AG04450 (cell line): ENCODE results near the gene STK16. TPM values are rescaled to one million over a fixed set of nuclear protein-coding genes. Genes with fewer than 3 reads are reported as not detected.

Source experiments
- CTCF ChIA-PET: fragments of 300-600, 350-600 bp; formaldehyde crosslinking; extraction: SDS; loops from one replicate; lab custom pipeline; 2022; ENCODE audit warnings: antibody characterized with exemption, inconsistent platforms; lab: Charles Lee
- POLR2A ChIA-PET: fragments of 350-600 bp; formaldehyde crosslinking; extraction: SDS; loops from one replicate; lab custom pipeline; 2021; ENCODE audit warnings: antibody characterized with exemption, inconsistent platforms; lab: Yijun Ruan, JAX
- DNase-seq: peaks from one replicate; pipeline ENCODE4 v3.0.0-alpha.2; 2011; ENCODE audit warnings: low read depth, low spot score
- H3K27ac ChIP-seq: one replicate; pipeline ENCODE4 v1.5.1; 2012; ENCODE audit warnings: low read depth, low read length, control low read depth
- H3K27me3 ChIP-seq: one replicate; pipeline ENCODE4 v1.6.0; 2012; ENCODE audit warnings: low read length; ENCODE audit not compliant: control insufficient read depth, insufficient read depth
- H3K4me3 ChIP-seq: 2 replicates; pipeline ENCODE4 v1.5.1; 2011; ENCODE audit warnings: mild to moderate bottlenecking, low read depth, low read length, control low read depth
- H3K9me3 ChIP-seq: 2 replicates; pipeline ENCODE4 v1.5.1; 2012; ENCODE audit warnings: low read length; ENCODE audit not compliant: control insufficient read depth, insufficient read depth
- CTCF ChIP-seq: IDR thresholded peaks from 2 replicates; pipeline ENCODE4 v1.5.1; 2011; ENCODE audit warnings: low read depth, low read length, control low read depth, inconsistent platforms
- polyA plus RNA-seq: library from polyadenylated mRNA; depleted of rRNA; stranded (reverse); fragments of >200 nt; gene quantifications from 2 replicates; pipeline ENCODE4 v1.2.3, GENCODE V29; 2011

Gene STK16
- polyA plus RNA-seq, 1 experiment = 33.9 TPM

DNA sequence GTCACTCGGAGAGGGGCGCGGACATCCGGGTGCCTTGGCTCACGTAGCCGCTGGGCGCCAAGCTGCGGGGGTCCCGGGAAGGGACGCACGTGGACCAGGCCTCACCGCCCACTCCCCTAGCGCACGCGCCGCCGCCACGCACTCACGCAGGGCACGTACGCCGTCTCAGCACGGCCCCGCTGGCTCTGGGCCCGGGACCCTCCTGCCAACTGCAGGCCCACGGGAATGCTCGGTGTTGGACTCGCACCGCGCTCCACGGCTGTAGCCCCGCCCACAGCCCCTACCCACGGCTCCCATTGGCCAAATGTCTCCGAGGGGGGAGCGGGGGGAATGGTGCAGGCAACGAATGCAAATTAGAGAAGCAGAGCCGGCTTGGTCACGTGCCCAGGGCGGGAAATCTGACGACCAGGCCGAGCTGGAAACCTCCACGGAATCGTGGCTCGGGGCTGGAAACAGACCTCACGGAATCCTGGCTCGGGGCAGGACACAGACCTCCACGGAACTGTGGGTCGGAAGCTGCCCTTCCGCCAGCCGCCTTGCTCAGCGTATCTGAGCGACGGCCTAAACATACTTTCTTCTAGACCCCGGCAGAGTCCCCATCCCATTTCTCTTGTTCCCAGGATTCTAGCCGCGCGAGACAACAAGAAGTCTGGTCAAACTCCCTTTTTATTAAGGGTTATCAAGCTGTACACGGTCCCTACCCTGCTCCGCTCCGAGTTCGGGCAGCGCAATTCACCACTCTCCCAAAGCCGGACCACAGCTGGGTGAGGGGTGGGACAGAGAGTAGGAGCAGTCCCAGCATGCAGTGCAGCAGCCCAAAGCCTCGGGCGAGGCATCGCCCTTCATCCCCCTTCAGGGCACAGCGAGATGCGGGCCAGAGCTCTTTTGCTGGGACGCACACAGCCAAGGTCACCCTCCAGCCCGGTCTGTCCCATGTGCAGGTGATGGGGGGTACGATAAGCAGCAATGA lies 26.3 kb upstream of the STK16 start, which contains the start of gene ABCB6:
Gene ABCB6, minus strand, starts transcription at position 227 of the 970 bp plus-strand sequence. CDS start 285 bp downstream, outside the sequence.
- H3K27ac ChIP-seq = peak within 1 kb of the TSS; percentile 96
- TF ChIP-seq CTCF = no peak
- no peaks in the 10 kb centered on the region for H3K27me3 ChIP-seq
- peak; percentile 84 for DNase-seq
- POLR2A ChIA-PET = interaction anchor here (0.6 to 4.6 kb wide), 10 partner anchors 11 to 90 kb away, joined by 3 to 37 read pairs (median 6); partner anchors contain the start of genes ANKZF1, ATG9A, CNPPD1 and DNAJB2
- peak within 1 kb of the TSS; percentile 69 for H3K4me3 ChIP-seq
- H3K9me3 ChIP-seq = no peaks in the 10 kb centered on the region; the same call in 1 of the 2 replicates
- CTCF ChIA-PET = interaction anchor here (0.5 to 1.5 kb wide), 4 partner anchors 59 to 239 kb away, joined by 3 to 4 read pairs (median 3); no protein-coding TSS in a partner anchor

- Histone ChIP-seq H3K27me3 (no peaks in the 10 kb centered on the region), H3K4me3 (no peak overlapping the region), H3K27ac (no peak overlapping the region), H3K9me3 (no peaks in the 10 kb centered on the region; the same call in 1 of the 2 replicates)
- no peak for TF ChIP-seq CTCF
- ChIA-PET CTCF (interaction anchor here (0.6 to 1.6 kb wide), 2 partner anchors 75 kb away, joined by 3 to 7 read pairs; no protein-coding TSS in a partner anchor), POLR2A (interaction anchor here (4.6 kb wide), 1 partner anchor 13 kb away, joined by 37 read pairs; the partner anchor contains the start of gene ZFAND2B)
- no peak for DNase-seq
Observed at GRCh38 chr2:219219784-219220532, 25.3 kb upstream of the STK16 start.

DNA sequence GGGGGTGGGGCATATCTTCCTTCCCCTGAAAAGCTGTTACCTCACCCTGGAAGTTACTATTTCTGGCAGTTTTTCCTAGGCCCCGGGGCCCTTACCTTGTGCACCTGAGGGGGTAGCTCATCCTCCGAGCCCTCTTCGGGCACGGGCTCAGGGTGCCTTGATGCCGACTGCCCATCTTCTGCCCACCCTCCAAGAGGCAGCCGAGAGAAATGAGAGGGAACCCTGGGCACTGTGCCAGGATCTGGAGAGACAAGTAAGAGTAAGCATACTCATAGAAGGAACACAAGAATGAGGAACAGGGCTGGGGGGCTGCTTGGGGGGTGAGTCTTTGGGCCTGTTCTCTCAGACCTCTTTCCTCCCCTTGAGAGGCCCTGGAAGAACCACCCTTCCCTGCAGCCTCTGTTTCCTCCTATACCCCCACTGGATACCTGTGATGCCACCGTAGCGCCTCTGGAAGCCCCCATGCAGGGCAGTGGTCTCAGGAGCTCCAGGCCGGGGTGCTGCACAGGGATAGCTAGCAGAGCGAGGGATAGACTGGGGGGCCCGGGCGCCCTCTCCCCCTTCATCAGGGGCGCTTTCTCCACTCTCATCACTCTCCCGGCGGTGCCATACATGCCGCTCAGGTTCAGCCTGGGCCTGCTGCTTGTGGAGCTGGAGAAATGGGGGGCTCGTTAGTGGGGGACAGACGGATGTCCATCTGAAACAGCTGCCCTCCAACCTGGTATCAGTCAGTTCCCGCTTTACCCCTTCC lies 24.5 kb upstream of the STK16 start:
- ChIA-PET POLR2A (interaction anchor here (4.6 kb wide), 1 partner anchor 14 kb away, joined by 37 read pairs; the partner anchor contains the start of gene ZFAND2B), CTCF (interaction anchor here (1.6 kb wide), 1 partner anchor 74 kb away, joined by 7 read pairs; no protein-coding TSS in a partner anchor)
- no peaks in the 10 kb centered on the region for H3K27me3 ChIP-seq
- no peak overlapping the region for H3K4me3 ChIP-seq
- TF ChIP-seq CTCF = no peak
- H3K27ac ChIP-seq = no peak overlapping the region
- no peaks in the 10 kb centered on the region; the same call in 1 of the 2 replicates for H3K9me3 ChIP-seq
- DNase-seq = no peak

DNA sequence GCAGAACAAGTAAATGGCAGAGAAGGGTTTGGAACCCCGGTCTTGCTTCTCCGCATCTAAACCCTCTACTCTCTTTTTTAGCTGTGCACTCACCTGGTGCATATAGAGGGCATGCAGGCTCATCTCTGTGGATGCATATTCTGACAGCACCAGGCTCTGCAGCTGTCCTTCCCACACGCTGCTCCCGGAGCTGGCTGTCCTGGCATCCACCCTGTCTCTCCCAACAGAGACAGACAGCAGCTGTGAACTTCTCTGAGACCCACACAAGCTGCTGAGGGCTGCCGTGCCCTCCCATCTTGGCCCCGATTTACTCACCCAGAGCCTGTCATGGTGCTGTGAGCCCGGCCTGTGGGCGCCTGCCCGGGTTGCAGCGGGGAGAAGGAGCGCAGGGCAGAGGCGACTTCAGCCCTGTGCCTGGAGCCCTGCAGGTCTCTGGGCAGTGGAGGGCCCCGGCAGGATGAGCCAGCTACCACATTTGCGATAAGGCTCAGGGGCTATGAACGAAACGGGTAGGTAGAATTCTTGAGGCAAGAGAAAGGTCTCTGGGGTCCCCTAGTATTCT lies 23.2 kb upstream of the STK16 start:
- H3K27ac ChIP-seq = no peak overlapping the region
- CTCF ChIA-PET = interaction anchor here (0.9 kb wide), 1 partner anchor 51 kb away, joined by 3 read pairs; no protein-coding TSS in a partner anchor
- DNase-seq = no peak
- H3K4me3 ChIP-seq = no peak overlapping the region
- POLR2A ChIA-PET = no interaction called here
- no peak for TF ChIP-seq CTCF
- H3K9me3 ChIP-seq = no peaks in the 10 kb centered on the region; the same call in 1 of the 2 replicates
- no peaks in the 10 kb centered on the region for H3K27me3 ChIP-seq
